Mucosa of rectum (tissue), 2 donors: ENCODE measurements around the gene KIF26B.

Source experiments
- H3K27ac ChIP-seq, 2 donors: one replicate each; pipeline ENCODE4 v1.7.0; 2013; ENCODE audit warnings: inconsistent platforms in 2 of 2, low read depth in 2 of 2, low read length in 2 of 2
- H3K27me3 ChIP-seq, 2 donors: one replicate each; pipeline ENCODE4 v1.7.0; 2013; ENCODE audit warnings: low read length in 2 of 2; ENCODE audit not compliant: control insufficient read depth in 2 of 2, insufficient read depth in 2 of 2
- H3K36me3 ChIP-seq, 2 donors: one replicate each; pipeline ENCODE4 v1.7.0; 2013; ENCODE audit warnings: low read length in 2 of 2; ENCODE audit not compliant: control insufficient read depth in 2 of 2, insufficient read depth in 2 of 2
- H3K4me1 ChIP-seq, 2 donors: one replicate each; pipeline ENCODE4 v1.7.0; 2013; ENCODE audit warnings: low read length in 2 of 2, mild to moderate bottlenecking in 1 of 2; ENCODE audit not compliant: control insufficient read depth in 2 of 2, insufficient read depth in 2 of 2
- H3K4me3 ChIP-seq, 2 donors: one replicate each; pipeline ENCODE4 v1.7.0; 2013; ENCODE audit warnings: low read length in 2 of 2
- H3K9ac ChIP-seq, 2 donors: one replicate each; pipeline ENCODE4 v1.7.0; 2013; ENCODE audit warnings: low read length in 2 of 2, low read depth in 1 of 2, mild to moderate bottlenecking in 1 of 2
- H3K9me3 ChIP-seq, 2 donors: one replicate each; pipeline ENCODE4 v1.7.0; 2013; ENCODE audit warnings: low read length in 2 of 2; ENCODE audit not compliant: control insufficient read depth in 2 of 2
- donor health status: healthy.
- donor health status: Normal muscosa, but diverticular disease.

Gene KIF26B

GRCh38 chr1:245168086-245168485 lies 13.3 kb downstream of the KIF26B start:
- no peak overlapping the region for H3K27ac ChIP-seq

GRCh38 chr1:245168906-245169305 lies 14.1 kb downstream of the KIF26B start:
- no peaks in the 10 kb centered on the region for H3K36me3 ChIP-seq
- no peaks in the 10 kb centered on the region for H3K4me1 ChIP-seq
- H3K27me3 ChIP-seq = peaks cover 4 to 6% of the 10 kb centered on the region in 2 donors
- H3K27ac ChIP-seq = no peak overlapping the region
- no peak overlapping the region for H3K9ac ChIP-seq
- no peak overlapping the region for H3K4me3 ChIP-seq
- H3K9me3 ChIP-seq = no peaks in the 10 kb centered on the region

More at GRCh38 chr1:245168086-245168485, 13.3 kb downstream of the KIF26B start:
- Histone ChIP-seq H3K27me3 (peaks cover 4 to 6% of the 10 kb centered on the region in 2 donors), H3K4me3 (no peak overlapping the region), H3K4me1 (no peaks in the 10 kb centered on the region), H3K9me3 (no peaks in the 10 kb centered on the region), H3K36me3 (no peaks in the 10 kb centered on the region), H3K9ac (no peak overlapping the region)

GRCh38 chr1:245169376-245169775 lies 14.6 kb downstream of the KIF26B start:
- H3K27ac ChIP-seq = no peak overlapping the region
- no peaks in the 10 kb centered on the region for H3K4me1 ChIP-seq
- no peaks in the 10 kb centered on the region for H3K9me3 ChIP-seq
- H3K9ac ChIP-seq = no peak overlapping the region
- H3K27me3 ChIP-seq = peaks cover 4 to 6% of the 10 kb centered on the region in 2 donors
- no peaks in the 10 kb centered on the region for H3K36me3 ChIP-seq
- no peak overlapping the region for H3K4me3 ChIP-seq

GRCh38 chr1:245172026-245172425 lies 17.2 kb downstream of the KIF26B start:
- H3K36me3 ChIP-seq = no peaks in the 10 kb centered on the region
- H3K9me3 ChIP-seq = no peaks in the 10 kb centered on the region
- H3K9ac ChIP-seq = no peak overlapping the region
- H3K4me1 ChIP-seq = no peaks in the 10 kb centered on the region
- peaks cover 3 to 4% of the 10 kb centered on the region in 2 donors for H3K27me3 ChIP-seq
- no peak overlapping the region for H3K4me3 ChIP-seq
- H3K27ac ChIP-seq = no peak overlapping the region

- Histone ChIP-seq H3K9me3 (no peaks in the 10 kb centered on the region), H3K4me3 (no peak overlapping the region), H3K4me1 (no peaks in the 10 kb centered on the region), H3K36me3 (no peaks in the 10 kb centered on the region), H3K27me3 (peaks cover under 1 to 2% of the 10 kb centered on the region in 2 donors), H3K9ac (no peak overlapping the region), H3K27ac (no peak overlapping the region)
Measured at GRCh38 chr1:245172829-245173228, 18.0 kb downstream of the KIF26B start.

- Histone ChIP-seq H3K4me3 (no peak overlapping the region), H3K36me3 (no peaks in the 10 kb centered on the region), H3K9ac (no peak overlapping the region), H3K27ac (no peak overlapping the region), H3K27me3 (no peaks in the 10 kb centered on the region), H3K4me1 (no peaks in the 10 kb centered on the region), H3K9me3 (no peaks in the 10 kb centered on the region)
Measured at GRCh38 chr1:245173446-245174211, 18.8 kb downstream of the KIF26B start.

- H3K4me3 ChIP-seq = no peak overlapping the region
Measured at GRCh38 chr1:245177071-245177900, 22.5 kb downstream of the KIF26B start.

GRCh38 chr1:245179706-245180105 lies 24.9 kb downstream of the KIF26B start:
- Histone ChIP-seq H3K9ac (no peak overlapping the region), H3K36me3 (no peaks in the 10 kb centered on the region), H3K27me3 (no peaks in the 10 kb centered on the region), H3K9me3 (no peaks in the 10 kb centered on the region), H3K4me1 (no peaks in the 10 kb centered on the region), H3K4me3 (no peak overlapping the region), H3K27ac (no peak overlapping the region)

More at GRCh38 chr1:245177071-245177900, 22.5 kb downstream of the KIF26B start:
- H3K27ac ChIP-seq = no peak overlapping the region
- no peak overlapping the region for H3K9ac ChIP-seq
- H3K9me3 ChIP-seq = no peaks in the 10 kb centered on the region
- H3K36me3 ChIP-seq = no peaks in the 10 kb centered on the region
- H3K27me3 ChIP-seq = no peaks in the 10 kb centered on the region
- no peaks in the 10 kb centered on the region for H3K4me1 ChIP-seq

- Histone ChIP-seq H3K9ac (no peak overlapping the region), H3K27me3 (no peaks in the 10 kb centered on the region), H3K4me3 (no peak overlapping the region), H3K9me3 (no peaks in the 10 kb centered on the region), H3K36me3 (no peaks in the 10 kb centered on the region), H3K27ac (no peak overlapping the region), H3K4me1 (no peaks in the 10 kb centered on the region)
Measured at GRCh38 chr1:245180496-245181157, 25.8 kb downstream of the KIF26B start.

GRCh38 chr1:245181158-245181517 lies 26.4 kb downstream of the KIF26B start:
- Histone ChIP-seq H3K27ac (no peak overlapping the region), H3K4me3 (no peak overlapping the region), H3K36me3 (no peaks in the 10 kb centered on the region)

More at GRCh38 chr1:245181158-245181517, 26.4 kb downstream of the KIF26B start:
- Histone ChIP-seq H3K9me3 (no peaks in the 10 kb centered on the region), H3K9ac (no peak overlapping the region), H3K27me3 (no peaks in the 10 kb centered on the region), H3K4me1 (no peaks in the 10 kb centered on the region)
